ENCODE measurements around the gene GAL. TPM values are rescaled to one million over a fixed set of nuclear protein-coding genes. Genes with fewer than 3 reads are reported as not detected.

The GAL gene
- total RNA-seq, 2 donors from 2014 or later: 3.2 to 3.5 TPM

GRCh38 chr11:68665436-68665835, 18.9 kb upstream of the GAL start:
- intact Hi-C loops (cut with DNase I): no loop called here
- Histone ChIP-seq H3K27ac (no peak overlapping the region), H3K36me3 (no peaks in the 10 kb centered on the region), H3K4me1 (no peaks in the 10 kb centered on the region), H3K9me3 (no peaks in the 10 kb centered on the region), H3K27me3 (no peaks in the 10 kb centered on the region), H3K4me3 (no peak overlapping the region), H3K9ac (ENCODE audit: low read depth in 2 of 2, low read length in 2 of 2) (no peak overlapping the region)
- TF ChIP-seq, protein P1, sequence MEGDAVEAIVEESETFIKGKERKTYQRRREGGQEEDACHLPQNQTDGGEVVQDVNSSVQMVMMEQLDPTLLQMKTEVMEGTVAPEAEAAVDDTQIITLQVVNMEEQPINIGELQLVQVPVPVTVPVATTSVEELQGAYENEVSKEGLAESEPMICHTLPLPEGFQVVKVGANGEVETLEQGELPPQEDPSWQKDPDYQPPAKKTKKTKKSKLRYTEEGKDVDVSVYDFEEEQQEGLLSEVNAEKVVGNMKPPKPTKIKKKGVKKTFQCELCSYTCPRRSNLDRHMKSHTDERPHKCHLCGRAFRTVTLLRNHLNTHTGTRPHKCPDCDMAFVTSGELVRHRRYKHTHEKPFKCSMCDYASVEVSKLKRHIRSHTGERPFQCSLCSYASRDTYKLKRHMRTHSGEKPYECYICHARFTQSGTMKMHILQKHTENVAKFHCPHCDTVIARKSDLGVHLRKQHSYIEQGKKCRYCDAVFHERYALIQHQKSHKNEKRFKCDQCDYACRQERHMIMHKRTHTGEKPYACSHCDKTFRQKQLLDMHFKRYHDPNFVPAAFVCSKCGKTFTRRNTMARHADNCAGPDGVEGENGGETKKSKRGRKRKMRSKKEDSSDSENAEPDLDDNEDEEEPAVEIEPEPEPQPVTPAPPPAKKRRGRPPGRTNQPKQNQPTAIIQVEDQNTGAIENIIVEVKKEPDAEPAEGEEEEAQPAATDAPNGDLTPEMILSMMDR (IDR thresholded peaks at IDR 0.05): no peak
- no peak for DNase-seq

- Histone ChIP-seq H3K9me3 (no peaks in the 10 kb centered on the region), H3K27ac (no peak overlapping the region), H3K4me3 (no peak overlapping the region), H3K36me3 (no peaks in the 10 kb centered on the region), H3K9ac (ENCODE audit: low read depth in 2 of 2, low read length in 2 of 2) (no peak overlapping the region), H3K4me1 (no peaks in the 10 kb centered on the region), H3K27me3 (no peaks in the 10 kb centered on the region)
- TF ChIP-seq, protein P1 (IDR thresholded peaks at IDR 0.05): no peak
- DNase-seq: no peak
- intact Hi-C loops (cut with DNase I): no loop called here
Observed at GRCh38 chr11:68666849-68667248, 17.5 kb upstream of the GAL start.

DNA sequence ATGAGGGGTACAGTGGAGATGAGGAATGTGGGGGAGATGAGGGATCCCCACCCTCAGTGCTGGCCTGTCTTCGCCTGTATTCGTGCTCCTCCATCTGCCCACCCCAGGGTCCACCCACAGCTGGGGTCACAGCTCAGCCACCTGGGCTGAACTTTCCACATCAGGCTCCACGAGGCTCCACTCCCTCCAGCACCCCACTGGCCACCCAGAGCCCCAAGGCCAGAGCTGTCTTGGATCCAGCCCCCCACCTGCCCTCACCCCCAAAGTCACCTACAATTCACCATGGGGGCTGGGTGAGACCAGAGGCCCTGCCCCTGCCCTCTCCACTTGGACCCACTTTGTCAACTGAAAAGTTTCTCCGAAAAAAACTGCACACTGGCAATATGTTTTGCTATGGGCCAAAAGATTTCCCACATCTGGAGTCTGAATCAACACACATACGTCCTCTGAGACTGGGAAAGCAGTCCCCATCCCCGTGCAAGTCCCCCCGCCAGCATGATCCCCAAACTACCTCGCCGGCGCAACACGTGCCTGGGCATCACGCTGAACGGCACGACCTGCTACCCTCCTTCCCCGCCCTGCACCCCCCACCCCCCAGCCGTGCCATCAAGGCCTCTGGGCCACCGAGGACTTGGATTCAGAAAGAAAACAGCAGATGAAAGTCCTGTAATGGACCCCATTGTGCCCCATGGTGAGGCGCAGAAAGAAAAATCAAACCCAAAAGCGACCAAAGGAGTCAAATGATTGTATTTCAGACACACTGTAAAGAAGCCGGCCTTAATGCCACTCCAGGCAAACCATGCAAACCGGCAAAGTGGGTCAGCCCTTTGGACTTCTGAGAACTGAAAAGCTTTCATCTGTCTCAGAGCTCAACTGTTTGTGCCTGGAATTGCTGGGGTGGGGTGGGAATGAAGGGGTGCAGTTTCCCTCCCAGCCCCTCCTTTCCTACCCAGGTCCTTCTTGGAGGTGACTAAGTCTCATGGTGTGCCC, 16.5 kb upstream of the GAL start:
- H3K27ac ChIP-seq: no peak overlapping the region
- no peaks in the 10 kb centered on the region for H3K27me3 ChIP-seq
- no peak for DNase-seq
- H3K9me3 ChIP-seq: no peaks in the 10 kb centered on the region
- no peak overlapping the region for H3K9ac ChIP-seq (ENCODE audit: low read depth in 2 of 2, low read length in 2 of 2)
- H3K4me1 ChIP-seq: no peaks in the 10 kb centered on the region
- intact Hi-C loops (cut with DNase I): no loop called here
- TF ChIP-seq, protein P1 (IDR thresholded peaks at IDR 0.05): no peak
- H3K36me3 ChIP-seq: no peaks in the 10 kb centered on the region
- no peak overlapping the region for H3K4me3 ChIP-seq

- intact Hi-C loops (cut with DNase I): no loop called here
- Histone ChIP-seq H3K9me3 (no peaks in the 10 kb centered on the region), H3K27me3 (no peaks in the 10 kb centered on the region), H3K4me3 (no peak overlapping the region), H3K36me3 (no peaks in the 10 kb centered on the region), H3K27ac (no peak overlapping the region), H3K9ac (ENCODE audit: low read depth in 2 of 2, low read length in 2 of 2) (no peak overlapping the region), H3K4me1 (no peaks in the 10 kb centered on the region)
- TF ChIP-seq, protein P1 (IDR thresholded peaks at IDR 0.05): no peak
- no peak for DNase-seq
Observed at GRCh38 chr11:68669301-68670090, 14.8 kb upstream of the GAL start.

- intact Hi-C loops (cut with DNase I): no loop called here
- no peak overlapping the region for H3K4me3 ChIP-seq
- no peaks in the 10 kb centered on the region for H3K36me3 ChIP-seq
- H3K27me3 ChIP-seq: no peaks in the 10 kb centered on the region
- no peaks in the 10 kb centered on the region for H3K4me1 ChIP-seq
- H3K9me3 ChIP-seq: no peaks in the 10 kb centered on the region
- H3K9ac ChIP-seq (ENCODE audit: low read depth in 2 of 2, low read length in 2 of 2): no peak overlapping the region
- DNase-seq: no peak
- TF ChIP-seq, protein P1 (IDR thresholded peaks at IDR 0.05): no peak
- no peak overlapping the region for H3K27ac ChIP-seq
Observed at GRCh38 chr11:68670208-68670992, 13.9 kb upstream of the GAL start.
